ENCODE results near the gene AHNAK.

The AHNAK gene

DNA sequence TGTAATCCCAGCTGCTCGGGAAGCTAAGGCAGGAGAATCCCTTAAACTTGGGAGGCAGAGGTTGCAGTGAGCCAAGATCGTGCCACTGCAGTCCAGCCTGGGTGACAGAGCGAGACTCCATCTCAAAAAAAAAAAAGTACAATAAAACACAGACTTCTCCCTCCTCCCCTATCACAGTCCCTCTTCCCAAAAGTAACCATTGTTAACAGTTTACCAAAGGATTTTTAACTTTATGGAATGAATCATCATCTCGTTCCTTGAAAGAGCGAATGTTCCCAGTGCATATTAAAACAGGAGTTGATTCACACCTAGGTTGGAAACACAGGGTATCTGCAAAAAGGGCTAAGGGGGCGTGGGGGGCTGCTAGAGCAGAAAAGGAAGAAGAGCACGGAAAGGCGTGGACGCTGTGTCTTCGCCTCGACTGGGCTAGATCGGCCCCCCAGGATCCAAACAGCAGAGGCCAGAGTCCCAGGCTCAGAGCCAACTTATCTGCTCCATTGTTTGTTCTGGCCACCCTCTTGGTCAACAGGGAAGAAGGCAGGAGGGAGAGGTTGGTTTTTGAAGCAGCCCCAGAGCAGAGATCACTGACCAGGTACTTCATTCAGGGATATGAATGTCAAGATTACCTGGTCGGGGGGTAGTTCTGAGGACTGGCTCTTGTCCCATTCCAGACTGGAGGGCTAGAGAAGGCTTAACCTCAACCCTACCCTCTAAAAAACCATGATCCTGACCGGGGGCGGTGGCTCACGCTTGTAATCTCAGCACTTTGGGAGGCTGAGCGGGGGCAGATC is 2.1 kb upstream of the AHNAK start:
- DNase-seq, result no peak

DNA sequence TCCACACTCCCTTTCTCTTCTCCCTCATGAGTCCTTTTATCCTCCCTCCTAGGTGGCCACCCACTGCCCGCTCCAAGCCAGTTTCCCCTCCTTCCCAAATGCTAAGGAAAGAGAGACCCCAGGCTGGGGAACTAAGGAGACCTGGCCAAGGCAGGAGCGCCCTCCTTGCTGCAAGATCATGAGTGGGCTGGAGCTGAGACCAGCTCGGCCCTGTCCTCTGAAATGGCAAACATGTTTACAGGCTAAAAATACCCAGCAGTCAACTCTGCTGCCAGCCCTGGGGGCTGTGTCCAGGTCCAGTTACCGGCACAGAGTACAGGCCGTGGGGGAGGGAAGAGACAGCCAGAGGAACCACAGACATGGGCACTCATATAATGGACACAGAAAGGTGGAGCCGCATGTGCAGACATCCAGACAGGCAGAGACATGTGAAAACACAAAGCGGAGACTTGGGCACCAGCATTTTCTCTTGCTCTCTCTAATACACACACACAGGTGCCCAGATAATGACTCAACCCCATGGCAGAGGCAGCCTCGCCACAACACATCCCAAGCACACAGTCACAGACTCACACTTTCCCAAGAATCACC is 1.2 kb upstream of the AHNAK start:
- no peak for DNase-seq

DNA sequence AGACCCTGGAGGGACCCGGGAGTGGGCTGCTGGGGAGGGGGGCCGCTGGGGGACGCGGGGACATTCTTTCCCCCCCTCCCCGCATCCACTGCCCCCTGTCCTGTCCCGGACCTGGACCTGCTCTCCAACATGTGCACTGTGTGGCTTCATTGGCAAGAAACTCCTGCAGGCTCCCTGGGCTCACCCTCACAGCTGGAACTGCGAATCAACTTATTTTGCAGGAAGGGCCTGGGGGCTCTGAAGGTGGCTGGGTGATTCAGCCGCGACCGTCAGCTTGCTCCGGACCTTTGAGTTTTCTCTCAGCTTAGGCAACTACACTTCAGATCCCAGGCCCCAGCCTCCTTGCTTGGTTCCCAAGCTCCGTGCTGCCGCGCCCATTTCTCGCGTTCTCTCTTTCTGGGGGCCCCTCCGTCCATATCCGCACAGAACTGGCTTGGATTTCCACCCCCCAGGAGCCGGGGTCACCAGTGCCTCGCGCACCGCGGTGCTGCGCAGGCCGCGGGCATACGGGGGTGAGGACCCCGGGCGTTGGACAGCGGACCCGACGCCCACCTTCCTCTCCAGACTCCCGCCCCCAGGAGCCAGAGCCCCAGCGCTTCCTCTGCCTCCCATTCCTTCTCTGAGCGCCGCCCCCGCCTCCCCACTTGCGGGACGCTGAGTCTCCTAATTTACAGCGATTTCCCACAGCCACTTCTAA is 471 bp upstream of the AHNAK start:
- DNase-seq, result no peak

- peak; percentile 98 for DNase-seq
Observed at GRCh38 chr11:62545437-62546243, 966 bp downstream of the AHNAK start.

DNA sequence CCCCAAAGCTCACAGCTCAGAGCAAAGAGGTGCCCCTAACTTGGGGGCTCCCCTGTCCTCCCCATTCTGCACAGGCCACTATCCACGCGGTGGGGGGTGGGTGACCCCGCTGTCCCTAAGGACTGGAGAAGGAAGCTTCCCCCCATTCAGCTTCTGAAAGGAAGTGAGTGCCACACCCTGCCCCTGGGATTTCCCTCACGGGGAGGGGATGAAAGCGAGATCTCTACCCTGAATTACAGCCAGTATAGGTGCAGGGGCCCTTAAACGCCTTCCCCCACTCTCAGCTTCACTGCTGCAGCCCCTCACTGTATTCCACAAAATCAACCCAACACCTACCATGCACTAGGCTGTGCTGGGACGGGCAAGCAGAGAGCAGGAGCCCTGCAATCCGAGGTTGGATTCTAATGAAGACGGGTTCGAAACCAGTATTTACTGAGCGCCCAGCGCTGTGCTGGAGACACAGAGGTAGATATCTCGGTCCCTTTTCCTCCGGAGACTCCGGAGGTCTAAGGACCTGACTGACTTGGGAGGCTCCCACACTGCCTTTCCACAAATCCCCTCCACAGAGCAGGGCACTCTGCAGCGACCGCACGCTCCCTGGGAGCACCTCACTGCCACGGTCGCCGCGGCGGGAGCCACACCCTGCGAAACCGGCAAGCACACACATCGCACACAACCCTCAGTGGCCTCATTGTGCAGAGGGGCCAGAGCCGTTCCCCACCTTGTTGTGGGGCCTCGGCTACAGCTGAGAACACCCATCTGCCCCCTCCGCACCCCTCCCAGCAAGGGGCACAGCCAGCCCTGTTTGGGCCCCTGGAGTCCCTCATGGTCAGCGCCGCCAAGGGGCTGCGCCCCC is 1.8 kb downstream of the AHNAK start:
- no peak for DNase-seq

- DNase-seq, result no peak
Observed at GRCh38 chr11:62543680-62544444, 2.7 kb downstream of the AHNAK start.

DNA sequence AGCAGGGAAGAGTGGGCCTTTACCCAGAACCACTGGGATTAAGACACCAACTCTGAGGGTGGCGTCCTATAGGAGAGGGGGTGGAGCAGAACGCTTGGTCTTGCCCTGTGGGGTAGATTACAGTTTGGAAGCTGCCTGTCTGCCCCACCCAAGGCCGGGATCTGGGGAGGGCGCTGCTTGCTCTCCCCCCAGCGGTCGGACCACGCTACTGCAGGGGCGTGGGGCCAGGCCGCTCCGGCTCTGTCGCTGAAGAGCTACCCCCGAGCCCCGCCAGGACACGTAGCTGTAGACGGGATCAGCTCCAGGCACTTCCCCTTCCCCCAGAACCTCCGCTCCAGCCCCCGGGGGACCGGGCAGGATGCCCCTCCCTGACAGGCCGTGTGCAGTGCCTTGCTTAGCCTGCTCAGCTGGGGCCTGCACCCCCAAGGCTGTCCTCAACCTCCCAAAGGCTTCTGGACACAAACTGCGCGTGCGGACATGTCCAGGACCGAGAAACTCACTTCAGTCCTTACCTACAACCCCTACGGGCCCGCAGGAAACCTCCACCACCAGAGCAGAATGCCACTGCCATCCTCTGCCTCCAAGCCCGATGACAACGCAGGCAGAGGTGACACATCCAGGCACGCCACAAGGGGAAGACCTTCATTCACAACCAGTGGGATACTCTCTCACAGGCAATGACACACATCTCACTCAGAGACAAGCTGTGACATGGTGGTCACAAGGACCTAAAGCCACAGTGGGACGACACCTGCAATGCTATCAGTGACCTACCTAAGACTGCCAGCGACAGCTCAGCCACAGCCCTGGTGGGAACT is 3.6 kb downstream of the AHNAK start:
- peak; percentile 85 for DNase-seq

DNA sequence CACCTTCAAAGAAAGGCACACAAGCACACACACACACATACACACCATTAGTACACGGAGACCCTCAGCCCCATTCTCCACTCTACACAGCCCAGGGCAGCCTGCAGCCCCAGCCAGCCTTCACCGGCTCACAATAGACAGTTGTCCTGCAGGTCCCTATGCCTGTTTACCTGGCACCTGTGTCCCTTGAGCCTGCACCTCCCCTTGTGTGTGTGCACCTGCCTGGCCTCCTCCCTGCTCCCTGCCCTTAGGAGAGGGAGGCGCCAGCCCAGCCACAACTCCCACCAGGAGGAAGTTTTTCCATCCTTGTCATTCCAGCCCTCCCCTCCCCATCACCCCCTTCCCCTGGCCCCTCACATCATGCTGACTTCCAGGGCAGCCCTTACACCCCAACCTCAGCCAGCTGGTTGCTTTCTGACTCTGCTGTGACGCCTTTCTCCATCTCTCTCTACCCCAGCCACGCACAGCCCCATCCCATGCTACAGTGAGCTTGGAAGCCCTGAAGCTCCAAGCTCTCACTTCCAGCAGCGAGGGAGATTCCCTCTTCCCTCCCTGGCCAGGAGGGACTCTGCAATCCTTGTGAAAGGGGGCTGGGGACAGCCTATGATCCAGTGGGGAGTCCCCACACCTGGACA is 4.4 kb downstream of the AHNAK start:
- DNase-seq, result no peak

DNA sequence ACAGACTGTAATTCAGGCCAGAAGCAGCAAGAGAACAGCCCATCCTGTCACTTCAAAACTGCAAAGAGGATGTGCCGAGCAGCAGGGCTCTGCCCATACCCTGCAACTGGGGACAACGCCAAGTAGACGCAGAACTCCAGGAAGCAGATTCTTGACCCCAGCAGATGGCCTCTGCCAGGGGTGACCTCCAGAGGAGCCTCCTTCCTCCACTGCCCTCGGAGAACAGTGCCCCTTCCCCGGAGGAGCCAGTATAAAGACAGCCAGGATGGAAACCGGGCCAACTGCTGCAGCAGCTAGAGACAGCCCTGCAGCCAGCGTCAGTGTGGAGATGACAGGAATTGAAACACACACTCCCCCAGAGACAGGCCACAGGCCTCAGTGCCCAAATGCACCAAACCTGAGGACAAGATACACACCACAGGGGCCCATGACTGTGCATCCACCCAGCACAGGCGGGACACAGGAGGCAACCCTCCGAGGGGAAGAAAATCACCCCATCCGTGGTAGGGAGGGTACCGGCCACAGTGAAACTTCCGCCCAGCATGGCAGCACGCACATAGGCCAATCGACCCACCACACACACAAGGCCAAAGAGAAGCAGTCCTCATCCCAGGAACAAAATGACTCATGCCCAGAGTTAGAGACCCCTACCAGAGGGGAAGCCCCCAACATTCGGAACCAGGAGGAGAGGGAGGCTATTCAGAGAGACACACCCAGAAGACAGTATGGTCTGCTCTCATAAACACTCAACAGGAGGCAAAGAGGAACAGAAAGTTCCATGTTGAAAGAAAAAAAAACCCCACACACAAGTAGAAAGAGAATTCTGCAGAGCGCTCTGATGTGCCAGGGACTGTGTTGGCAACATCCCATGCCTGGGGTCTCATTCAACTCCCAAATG is 5.6 kb downstream of the AHNAK start:
- DNase-seq, result no peak

- peak; percentile 94 for DNase-seq
Observed at GRCh38 chr11:62539238-62539925, 7.2 kb downstream of the AHNAK start.

GRCh38 chr11:62538470-62539237 is 8.0 kb downstream of the AHNAK start:
- no peak for DNase-seq

GRCh38 chr11:62536301-62536957 is 10.2 kb downstream of the AHNAK start:
- DNase-seq, result no peak

DNA sequence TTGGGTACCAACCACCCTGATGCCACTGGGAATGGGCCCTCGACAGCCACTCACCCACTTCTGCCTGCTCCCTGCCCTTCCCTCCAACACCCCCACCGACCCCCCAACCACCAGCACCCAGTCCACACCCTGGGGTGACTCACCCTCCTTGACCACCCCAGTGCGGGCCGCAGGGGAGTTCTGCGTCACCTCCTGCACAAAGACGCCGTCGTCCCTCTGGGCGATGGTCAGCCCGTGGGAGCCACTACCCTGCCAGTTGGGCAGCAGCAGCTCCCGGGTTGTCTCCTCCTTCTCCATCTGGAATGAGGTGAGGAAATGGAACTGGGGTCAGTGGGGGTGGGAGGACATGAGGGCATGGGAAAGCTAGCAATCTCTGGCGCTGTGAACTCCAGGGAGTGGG is 10.8 kb downstream of the AHNAK start:
- DNase-seq, result no peak

DNA sequence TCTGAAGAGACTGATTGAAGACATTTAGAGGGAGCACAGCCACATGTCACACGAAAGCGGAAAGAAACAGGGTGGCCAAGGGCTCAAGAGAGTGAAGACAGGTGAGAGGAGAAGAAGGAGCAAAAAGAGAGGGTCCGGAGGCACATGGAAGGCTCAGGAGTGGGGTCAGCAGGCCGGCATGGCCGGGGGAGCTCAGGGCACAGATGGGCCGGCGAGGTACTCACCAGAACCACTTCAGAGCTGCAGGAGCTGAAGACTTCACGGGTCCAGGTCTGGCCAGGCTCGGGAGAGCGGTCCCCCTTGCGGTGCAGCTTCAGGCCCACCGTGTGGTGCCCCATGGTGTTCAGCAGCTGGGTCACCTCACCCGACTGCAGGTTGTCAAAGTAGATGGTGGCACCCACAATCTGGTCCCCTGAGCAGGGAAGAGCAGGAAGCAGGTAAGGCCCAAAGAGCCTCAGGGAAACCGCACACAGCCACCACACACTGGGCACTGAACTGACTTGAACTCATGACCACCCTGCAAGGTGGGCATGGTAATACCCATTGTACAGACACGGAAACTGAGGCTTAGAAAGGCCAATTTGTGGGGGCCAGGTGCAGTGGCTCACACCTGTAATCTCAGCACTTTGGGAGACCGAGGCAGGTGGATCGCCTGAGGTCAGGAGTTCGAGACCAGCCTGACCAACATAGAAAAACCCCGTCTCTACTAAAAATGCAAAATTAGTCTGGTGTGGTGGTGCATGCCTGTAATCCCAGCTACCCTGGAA is 11.6 kb downstream of the AHNAK start:
- DNase-seq, result no peak

DNA sequence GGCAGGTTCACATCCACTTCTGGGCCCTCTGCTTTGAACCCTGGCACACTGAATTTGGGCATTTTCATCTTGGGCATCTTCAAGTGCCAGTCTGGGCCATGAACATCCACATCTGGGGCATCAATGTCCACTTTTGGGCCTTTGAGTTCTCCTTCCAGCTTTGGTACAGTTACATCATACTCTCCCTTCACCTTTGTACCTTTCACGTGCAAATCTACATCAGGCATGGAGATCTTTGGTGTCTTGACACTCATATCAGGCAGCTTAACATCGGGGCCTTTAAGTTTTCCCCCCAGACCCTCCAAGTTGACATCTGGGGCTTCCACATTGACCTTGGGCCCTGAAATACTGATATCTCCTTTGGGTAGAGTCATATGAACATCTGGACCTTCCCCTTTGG is 14.5 kb downstream of the AHNAK start:
- no peak for DNase-seq

DNA sequence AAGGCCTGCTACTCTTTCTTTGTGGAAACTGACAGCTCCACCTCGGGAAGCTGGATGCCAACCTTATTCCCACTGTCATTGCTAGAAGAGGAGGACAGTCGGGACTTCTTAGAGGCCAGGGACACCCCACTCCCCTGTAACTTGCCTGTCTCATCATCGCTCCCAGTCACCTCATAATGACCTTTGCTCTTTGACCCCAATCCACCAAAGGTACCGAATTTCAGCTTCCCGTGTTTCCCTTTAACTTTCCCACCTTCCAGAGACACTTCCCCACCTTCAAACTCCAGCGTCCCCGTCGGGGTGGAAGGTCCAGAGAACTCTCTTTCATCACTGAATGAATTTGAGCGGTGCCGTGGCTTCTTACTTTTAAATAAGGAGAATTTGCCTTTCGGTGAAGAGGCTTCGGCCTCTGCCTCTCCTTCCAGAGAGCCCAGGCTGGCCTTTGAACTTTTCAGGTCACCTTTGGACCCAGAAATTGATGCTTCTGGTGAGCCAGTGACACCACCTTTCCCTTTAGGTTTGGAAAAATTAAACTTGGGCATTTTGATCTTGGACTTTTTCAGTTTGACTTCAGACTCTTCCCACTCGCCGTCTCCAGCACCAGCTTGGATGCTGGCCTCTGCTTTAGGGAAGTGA is 29.8 kb downstream of the AHNAK start:
- no peak for DNase-seq

All from fibroblast of upper back skin (primary cell).